Measurements from ENCODE around the gene CTDNEP1. TPM values are rescaled to one million over a fixed set of nuclear protein-coding genes. Genes with fewer than 3 reads are reported as not detected.
A peak's percentile ranks its signal among the peaks of the same experiment; 100 is the strongest.

Gene CTDNEP1
- total and polyA plus RNA-seq, 2 donors (not counting 3 experiments of a cell fraction or from before 2014, with no cell fraction given) = 130 to 143 TPM

- peak; percentile 77 for FAIRE-seq
- ChIA-PET POLR2A (interaction anchor here (1.3 kb wide), 1 partner anchor 175 kb away, joined by 3 read pairs; no protein-coding TSS in a partner anchor), CTCF (interaction anchor here (0.6 to 4.5 kb wide), 21 partner anchors 9 to 175 kb away, joined by 3 to 94 read pairs (median 4); partner anchors contain the start of genes DVL2, GABARAP, GPS2 and PHF23)
- no peaks in the 10 kb centered on the region for H3K9me1 ChIP-seq (replicated peaks; ENCODE audit: control insufficient read depth, extremely low read depth, insufficient read depth, low read length)
- peaks cover 15 to 31% of the 10 kb centered on the region in 2 experiments for H3K36me3 ChIP-seq (ENCODE audit: control insufficient read depth in 2 of 2, extremely low read depth in 1 of 2, insufficient read depth in 2 of 2, low read length in 2 of 2)
- peak overlapping the region; percentile 72 for H3K9ac ChIP-seq (replicated peaks; ENCODE audit: extremely low read depth, insufficient read depth, low read length)
- dilution Hi-C loops (cut with MboI; ENCODE audit: extremely low pct_ligation_motif_present, low sequenced_read_pairs) = no loop called here
- peak overlapping the region; percentile 65 for H3K4me2 ChIP-seq (ENCODE audit: insufficient read depth, low read length)
- peak; percentile 78 for DNase-seq (ENCODE audit: low read depth, low spot score)
- H4K20me1 ChIP-seq (replicated peaks; ENCODE audit: control insufficient read depth, extremely low read depth, insufficient read depth, low read length) = no peaks in the 10 kb centered on the region
- peak overlapping the region; percentile 51 to 69 (median 61) for H3K4me3 ChIP-seq (replicated peaks in 1 of 3; ENCODE audit: insufficient read depth in 1 of 3, low read depth in 1 of 3, low read length in 3 of 3)
- H3K4me1 ChIP-seq (ENCODE audit: control insufficient read depth, extremely low read depth, insufficient read depth, low read length) = peaks cover 23% of the 10 kb centered on the region
- TF ChIP-seq POLR2AphosphoS5 (IDR thresholded peaks at IDR 0.05; ENCODE audit: insufficient read depth, low read depth, low read length) (peak; percentile 74), CTCF (IDR thresholded peaks at IDR 0.05; ENCODE audit: extremely low read depth in 1 of 2, insufficient read depth in 1 of 2, low read depth in 1 of 2, low read length in 2 of 2) (peak; percentile 66 to 76), POLR2A (IDR thresholded peaks at IDR 0.05; ENCODE audit: low read depth, low read length) (peak; percentile 73), EZH2 (IDR thresholded peaks at IDR 0.05; ENCODE audit: borderline replicate concordance, low read depth, low read length, severe bottlenecking) (no peak)
- peak overlapping the region; percentile 71 for H3K27ac ChIP-seq (ENCODE audit: insufficient read depth, low read depth, low read length)
- H2AFZ ChIP-seq (ENCODE audit: low read depth, low read length) = no peak overlapping the region
- H3K79me2 ChIP-seq (ENCODE audit: control insufficient read depth, insufficient read depth, low read length) = peaks cover 11% of the 10 kb centered on the region
- H3K27me3 ChIP-seq (ENCODE audit: control insufficient read depth in 2 of 2, insufficient read depth in 2 of 2, low read length in 2 of 2) = no peaks in the 10 kb centered on the region
- no peaks in the 10 kb centered on the region for H3K9me3 ChIP-seq (replicated peaks; ENCODE audit: control insufficient read depth, insufficient read depth, low read length)
- intact Hi-C loops (cut with micrococcal nuclease) = loop anchor here (1.0 to 2.0 kb wide), 4 partner anchors 14 to 76 kb away; partner anchors contain the start of genes DVL2 and PHF23
- BruUV-seq (replicated peaks) = TSS peak; percentile 3
Measured at GRCh38 chr17:7220593-7221277, 30.8 kb downstream of the CTDNEP1 start.

Data from endothelial cell of umbilical vein (primary cell).